Measurements from ENCODE around the gene CCDC186. TPM values are rescaled to one million over a fixed set of nuclear protein-coding genes. Genes with fewer than 3 reads are reported as not detected.

CCDC186 gene
- total RNA-seq (2021; fragmentation: NEBNext Ultra II Directional; extraction: Animal tissue kit (Norgen Biotek cat#: 25700)): 29.8 and 30.3 TPM in 2 replicates
- polyA plus RNA-seq (2011; rRNA removed): 2.2 and 3.0 TPM in 2 replicates
- polyA plus RNA-seq (2011; cell fraction: cytosol; rRNA removed): 4.5 TPM
- 4.5 TPM for polyA plus RNA-seq (2011; cell fraction: nucleus; rRNA removed)
- polyA plus RNA-seq (2012, experiment 1 of 2): 3.9 to 11.7 TPM (median 5.3 TPM) in 4 replicates
- polyA plus RNA-seq (2012, experiment 2 of 2): 0.49 TPM
- polyA plus RNA-seq (2013, experiment 1 of 2): 15.2 TPM
- 14.8 TPM for polyA plus RNA-seq (2013, experiment 2 of 2)
- 11.4 and 13.2 TPM in 2 replicates for polyA minus RNA-seq (2011; rRNA and poly(A)+ RNA removed)
- 7.0 TPM for polyA minus RNA-seq (2011; cell fraction: cytosol; rRNA and poly(A)+ RNA removed)
- 31.6 TPM for polyA minus RNA-seq (2011; cell fraction: nucleus; rRNA and poly(A)+ RNA removed)
- long read RNA-seq, experiment 1, partial matches to known transcripts: 0 of 5 reads
- long read RNA-seq, experiment 1, other reads (novel, unspliced or antisense): 5 of 5 reads
- long read RNA-seq, experiment 2, partial matches to known transcripts: 10 of 18 reads
- long read RNA-seq, experiment 2, other reads (novel, unspliced or antisense): 1 of 18 reads

GRCh38 chr10:114173921-114174694, at the start of gene CCDC186:
TSS of gene CCDC186 (minus strand) at chr10:114174203. CDS start at chr10:114163268, 10,935 bp downstream.
- no peaks in the 10 kb centered on the region; the same call in 1 of the 2 replicates for H3K79me1 ChIP-seq (ENCODE audit: low read depth, low read length)
- H2BK20ac ChIP-seq (ENCODE audit: low read length): peak within 1 kb of the TSS; percentile 2; the same call in 1 of the 2 replicates
- H2BK120ac ChIP-seq (replicated peaks; ENCODE audit: low read depth, low read length): peak within 1 kb of the TSS; percentile 37
- peak within 1 kb of the TSS; percentile 72 for H3K27ac ChIP-seq (ENCODE audit: low read depth, low read length)
- no peak within 1 kb of the TSS for H3K4ac ChIP-seq (replicated peaks; ENCODE audit: insufficient read length, low read depth, low read length)
- H3K23me2 ChIP-seq (ENCODE audit: low read depth, low read length): peaks cover 12% of the 10 kb centered on the region
- ChIA-PET POLR2A (ENCODE audit: partially characterized antibody) (no interaction called here), CTCF (ENCODE audit: partially characterized antibody) (interaction anchor here (0.7 kb wide), 1 partner anchor 1291 kb away, joined by 3 read pairs; no protein-coding TSS in a partner anchor)
- peak within 1 kb of the TSS; percentile 82 to 92 (median 83) for H3K9ac ChIP-seq (replicated peaks in 1 of 4; ENCODE audit: extremely low read depth in 1 of 4, low read depth in 3 of 4, low read length in 3 of 4)
- peak within 1 kb of the TSS; percentile 94 for H3K56ac ChIP-seq (replicated peaks; ENCODE audit: insufficient read length, low read depth, low read length)
- H2BK15ac ChIP-seq (ENCODE audit: low read length): peak within 1 kb of the TSS; percentile 93; the same call in 1 of the 2 replicates
- H2BK5ac ChIP-seq (ENCODE audit: low read depth, low read length): peak within 1 kb of the TSS; percentile 90
- H3K18ac ChIP-seq (ENCODE audit: extremely low read depth, low read length): peak within 1 kb of the TSS; percentile 96
- H3K14ac ChIP-seq (ENCODE audit: insufficient read length): no peak within 1 kb of the TSS
- DNase-seq (ENCODE audit: low read depth in 1 of 2, low spot score in 2 of 2) (peak; percentile 94 to 97), FAIRE-seq (peak; percentile 81)
- no peaks in the 10 kb centered on the region for H4K20me1 ChIP-seq (replicated peaks in 1 of 2; ENCODE audit: control insufficient read depth in 1 of 2, insufficient read depth in 2 of 2, low read length in 2 of 2)
- H3K27me3 ChIP-seq (replicated peaks in 1 of 4; ENCODE audit: control insufficient read depth in 3 of 4, extremely low read depth in 1 of 4, insufficient read depth in 3 of 4, low read length in 3 of 4): peaks cover 0 to 1% (median 0%) of the 10 kb centered on the region in 4 experiments; a peak in 1 of 7 replicates
- H4K5ac ChIP-seq (ENCODE audit: insufficient read length, low read depth, low read length): peak within 1 kb of the TSS; percentile 86
- H2AK5ac ChIP-seq (ENCODE audit: low read depth, low read length): no peak within 1 kb of the TSS
- H3K36me3 ChIP-seq (ENCODE audit: control insufficient read depth in 2 of 4, insufficient read depth in 4 of 4, low read length in 3 of 4): peaks cover 0 to 8% (median under 1%) of the 10 kb centered on the region in 4 experiments; a peak in 2 of 8 replicates
- peak within 1 kb of the TSS; percentile 56 for H2BK12ac ChIP-seq (ENCODE audit: low read depth, low read length)
- H4K91ac ChIP-seq (replicated peaks; ENCODE audit: insufficient read length, low read length): peak within 1 kb of the TSS; percentile 92
- peak within 1 kb of the TSS; percentile 94 for H2AFZ ChIP-seq (ENCODE audit: low read length)
- peak within 1 kb of the TSS; percentile 76 to 96 (median 94) for H3K4me3 ChIP-seq (ENCODE audit: extremely low read depth in 1 of 4, insufficient read depth in 2 of 4, low read depth in 3 of 4, low read length in 4 of 4)
- peak within 1 kb of the TSS; percentile 96 for H4K8ac ChIP-seq (ENCODE audit: extremely low read depth, insufficient read depth, low read length)
- WGBS, 2 experiments (ENCODE audit: extremely low coverage in 1 of 2, insufficient coverage in 1 of 2, insufficient read length in 1 of 2, insufficient replicate concordance in 2 of 2, low coverage in 1 of 2, low lambda C conversion rate in 2 of 2, missing lambda C conversion rate in 1 of 2): 1% methylated on average over 32 of the region's 49 CpGs; no CpG with 5 or more reads in 1 of the 2 experiments
- H3K4me1 ChIP-seq (replicated peaks in 1 of 4; ENCODE audit: control insufficient read depth in 3 of 4, insufficient read depth in 4 of 4, low read length in 3 of 4): peaks cover 0 to 5% (median 2%) of the 10 kb centered on the region in 4 experiments; a peak in 3 of 7 replicates
- peak within 1 kb of the TSS; percentile 95 to 96 for H3K4me2 ChIP-seq (ENCODE audit: insufficient read depth in 1 of 2, low read depth in 2 of 2, low read length in 2 of 2)
- H3K9me3 ChIP-seq (ENCODE audit: insufficient read depth in 2 of 2, low read depth in 1 of 2, low read length in 1 of 2): peaks cover 0 to 3% of the 10 kb centered on the region in 2 experiments; a peak in 1 of 4 replicates
- no peak within 1 kb of the TSS for H3K23ac ChIP-seq (ENCODE audit: insufficient read length)
- peaks cover 16 to 46% of the 10 kb centered on the region in 2 experiments for H3K79me2 ChIP-seq (ENCODE audit: control insufficient read depth in 1 of 2, insufficient read depth in 2 of 2, low read length in 2 of 2)
- TF ChIP-seq TEAD4 (IDR thresholded peaks at IDR 0.05; ENCODE audit: low read depth, low read length) (no peak), POLR2A (IDR thresholded peaks at IDR 0.05; ENCODE audit: control extremely low read depth in 1 of 2, low read depth in 2 of 2, low read length in 2 of 2) (peak; percentile 46 to 82), CHD2 (IDR thresholded peaks at IDR 0.05; ENCODE audit: low read length) (no peak), CBX8 (IDR thresholded peaks at IDR 0.05; ENCODE audit: borderline replicate concordance, low read depth, low read length) (no peak), RXRA (IDR thresholded peaks at IDR 0.05; ENCODE audit: insufficient read depth, low read depth, low read length) (no peak), SP4 (IDR thresholded peaks at IDR 0.05; ENCODE audit: low read length) (0 out of 2 replicates have a peak, but pooled peaks have one; percentile 42), EZH2 (IDR thresholded peaks at IDR 0.05; ENCODE audit: low read depth, low read length, severe bottlenecking) (no peak), KDM5A (IDR thresholded peaks at IDR 0.05; ENCODE audit: low read length) (no peak), JUN (IDR thresholded peaks at IDR 0.05; ENCODE audit: low read depth, low read length) (no peak), BRCA1 (IDR thresholded peaks at IDR 0.05; ENCODE audit: low read depth, low read length) (no peak)
